ENCODE data around the gene IL10RB. TPM values are rescaled to one million over a fixed set of nuclear protein-coding genes. Genes with fewer than 3 reads are reported as not detected.

Gene IL10RB
- polyA plus RNA-seq, 2 of the 4 experiments (the other 2 are of a cell fraction), result 17.0 to 31.9 TPM

GRCh38 chr21:33281096-33281652 is 15.0 kb downstream of the IL10RB start (continued):
- TF ChIP-seq CTCF (IDR thresholded peaks at IDR 0.05), result no peak
- TF ChIP-seq ESRRA (IDR thresholded peaks at IDR 0.05; ENCODE audit: borderline replicate concordance, low read length), result no peak
- no peak for TF ChIP-seq RAD21 (conservative IDR thresholded peaks at IDR 0.05 in 1 of 2, IDR thresholded peaks at IDR 0.05 in 1 of 2)

GRCh38 chr21:33283203-33283602 is 17.0 kb downstream of the IL10RB start:
- CTCF ChIA-PET, result interaction anchor here (1.4 to 1.7 kb wide), 2 partner anchors 9 to 78 kb away, joined by 4 read pairs; no protein-coding TSS in a partner anchor
- TF ChIP-seq POLR2AphosphoS2 (conservative IDR thresholded peaks at IDR 0.05; ENCODE audit: low read length), result no peak
- no peak for TF ChIP-seq ZSCAN20 (CRISPR knock-in tag; IDR thresholded peaks at IDR 0.05)
- no peak for TF ChIP-seq EHF (CRISPR knock-in tag; IDR thresholded peaks at IDR 0.05)
- TF ChIP-seq KDM1A (IDR thresholded peaks at IDR 0.05; ENCODE audit: low read depth), result no peak
- TF ChIP-seq BCL3 (IDR thresholded peaks at IDR 0.05), result no peak
- TF ChIP-seq NR3C1 (IDR thresholded peaks at IDR 0.05), result no peak
- no peak for TF ChIP-seq CTCF (IDR thresholded peaks at IDR 0.05)
- no peak overlapping the region for H3K4me2 ChIP-seq
- 0 out of 3 replicates have a peak, but pooled peaks cover 4% of the 10 kb centered on the region for H3K9me3 ChIP-seq
- 91% methylated on average over 5 of the region's 5 CpGs for WGBS (ENCODE audit: missing lambda C conversion rate)
- POLR2A ChIA-PET, result no interaction called here
- H3K27ac ChIP-seq, result no peak overlapping the region
- peaks cover 31% of the 10 kb centered on the region for H3K4me1 ChIP-seq
- H3K4me3 ChIP-seq, result no peak overlapping the region
- no peak for DNase-seq (ENCODE audit: low read depth in 1 of 2, low spot score in 1 of 2)
- no peak for FAIRE-seq
- no peak for ATAC-seq

- ChIA-PET CTCF (interaction anchor here (1.0 to 1.4 kb wide), 3 partner anchors 14 to 194 kb away, joined by 3 read pairs; partner anchors contain the start of gene TMEM50B), POLR2A (interaction anchor here (1.6 kb wide), 1 partner anchor 39 kb away, joined by 12 read pairs; the partner anchor contains the start of gene IFNAR1)
- H3K4me2 ChIP-seq, result peak overlapping the region; percentile 66
- FAIRE-seq, result no peak
- peaks cover 31% of the 10 kb centered on the region for H3K4me1 ChIP-seq
- WGBS (ENCODE audit: missing lambda C conversion rate), result 76% methylated on average over 11 of the region's 11 CpGs
- DNase-seq (ENCODE audit: low read depth in 1 of 2, low spot score in 1 of 2), result no peak
- H3K9me3 ChIP-seq, result no peaks in the 10 kb centered on the region
- TF ChIP-seq FOSL2 (IDR thresholded peaks at IDR 0.05) (no peak), FOSL2 (CRISPR knock-in tag; IDR thresholded peaks at IDR 0.05) (no peak), HDAC2 (IDR thresholded peaks at IDR 0.05) (no peak), BHLHE40 (IDR thresholded peaks at IDR 0.05; ENCODE audit: low read depth, low read length) (no peak), MYC (IDR thresholded peaks at IDR 0.05; ENCODE audit: borderline replicate concordance, low read length) (no peak)
- peak overlapping the region; percentile 74 to 82 for H3K27ac ChIP-seq
- H3K4me3 ChIP-seq, result no peak overlapping the region; the same call in 2 of the 3 replicates
- no peak for ATAC-seq
Observed at GRCh38 chr21:33286076-33286475, 19.9 kb downstream of the IL10RB start.

Measured in A549 (cell line).